Measurements from ENCODE around the gene UCK2.

The UCK2 gene

GRCh38 chr1:165938844-165939243 lies 111.4 kb downstream of the UCK2 start:
- no peak for DNase-seq (ENCODE audit: low spot score)

- DNase-seq (ENCODE audit: low spot score) = no peak
Observed at GRCh38 chr1:165941531-165941930, 114.1 kb downstream of the UCK2 start.

- no peak for DNase-seq (ENCODE audit: low spot score)
Observed at GRCh38 chr1:165942062-165942461, 114.6 kb downstream of the UCK2 start.

GRCh38 chr1:165942927-165943597 lies 115.6 kb downstream of the UCK2 start:
- no peak for DNase-seq (ENCODE audit: low spot score)

GRCh38 chr1:165945911-165946310 lies 118.5 kb downstream of the UCK2 start:
- DNase-seq (ENCODE audit: low spot score) = no peak

DNA sequence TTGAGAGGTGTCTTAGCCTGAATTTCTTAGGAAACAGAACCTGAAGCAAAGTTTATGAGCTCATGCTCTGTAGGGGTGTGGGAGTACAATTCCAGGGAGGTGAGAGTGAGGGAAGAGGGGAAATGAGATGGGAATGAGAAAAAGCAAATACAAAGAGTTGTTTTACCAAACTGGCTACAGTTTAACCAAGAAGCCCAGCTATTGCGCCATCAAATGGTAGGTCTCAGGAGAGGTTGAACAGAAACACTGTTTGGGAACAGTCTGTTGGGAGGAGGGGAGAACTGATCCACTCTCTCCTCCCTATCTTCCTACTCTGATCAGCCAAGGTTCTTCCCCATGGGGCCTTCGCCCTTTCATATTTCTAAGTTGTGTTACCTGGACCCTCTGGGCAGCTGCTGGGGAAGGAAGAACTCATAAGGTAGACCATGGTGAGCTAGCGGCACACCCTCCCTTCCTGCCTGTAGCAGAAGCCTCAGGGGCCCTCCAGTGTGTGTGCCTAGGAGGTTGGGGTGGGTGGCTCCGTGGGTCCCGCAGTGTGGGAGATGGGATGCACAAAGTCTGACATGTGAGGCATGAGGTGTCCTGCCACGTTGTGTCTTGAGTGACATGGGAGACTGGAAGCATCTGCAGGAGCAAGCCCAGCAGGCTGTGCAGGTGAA lies 120.5 kb downstream of the UCK2 start:
- DNase-seq (ENCODE audit: low spot score) = no peak

- no peak for DNase-seq (ENCODE audit: low spot score)
Observed at GRCh38 chr1:165949335-165950130, 122.1 kb downstream of the UCK2 start.

GRCh38 chr1:165954940-165955339 lies 127.5 kb downstream of the UCK2 start:
- DNase-seq (ENCODE audit: low spot score) = no peak

DNA sequence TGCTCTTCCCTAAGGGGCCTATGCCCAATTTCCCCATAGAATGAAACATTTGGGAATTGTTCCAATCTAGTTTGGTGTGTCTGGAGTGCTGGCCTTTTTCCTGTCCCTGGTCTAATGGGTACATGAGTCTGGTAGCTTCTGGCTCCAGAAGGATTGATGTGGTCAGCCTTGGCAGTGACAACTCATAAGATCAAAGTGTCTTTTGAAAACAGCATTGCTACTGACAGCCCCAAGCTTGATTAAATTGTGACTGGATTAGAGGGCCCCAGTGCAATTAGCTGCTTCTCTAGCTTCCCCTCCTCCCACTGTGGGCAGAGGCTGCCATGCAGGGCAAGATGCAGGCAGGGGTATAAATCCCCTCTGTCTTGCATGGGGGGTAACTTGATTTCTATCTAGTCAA lies 130.9 kb downstream of the UCK2 start:
- DNase-seq (ENCODE audit: low spot score) = no peak

- no peak for DNase-seq (ENCODE audit: low spot score)
Observed at GRCh38 chr1:165960136-165960535, 132.7 kb downstream of the UCK2 start.

- no peak for DNase-seq (ENCODE audit: low spot score)
Observed at GRCh38 chr1:165960881-165961280, 133.5 kb downstream of the UCK2 start.

Data from CD4-positive, alpha-beta T cell treated with Interleukin-6 at 100 ng/mL for 8 hours (primary cell).